ENCODE results near the gene ZNF326. TPM values are rescaled to one million over a fixed set of nuclear protein-coding genes. Genes with fewer than 3 reads are reported as not detected.
"Not testable (repeated sequence)": the region's sequence is repeated elsewhere in the genome, so short reads cannot be mapped to it uniquely, and the experiment has no call there.

Gene ZNF326
- total RNA-seq, 1 donor from 2014 or later: 19.2 TPM

GRCh38 chr1:89965193-89965768 is 29.6 kb upstream of the ZNF326 start:
- no peak for DNase-seq (ENCODE audit: low spot score)

- DNase-seq (ENCODE audit: low spot score): no peak
These were observed 28.3 kb upstream of the ZNF326 start for GRCh38 chr1:89966656-89967055.

- DNase-seq (ENCODE audit: low spot score): no peak
These were observed 23.3 kb upstream of the ZNF326 start for GRCh38 chr1:89971600-89971999.

GRCh38 chr1:89972024-89972423 is 22.9 kb upstream of the ZNF326 start:
- DNase-seq (ENCODE audit: low spot score): no peak

GRCh38 chr1:89973471-89974127 is 21.3 kb upstream of the ZNF326 start:
- DNase-seq (ENCODE audit: low spot score): no peak

- DNase-seq (ENCODE audit: low spot score): no peak
These were observed 20.7 kb upstream of the ZNF326 start for GRCh38 chr1:89974256-89974655.

DNA sequence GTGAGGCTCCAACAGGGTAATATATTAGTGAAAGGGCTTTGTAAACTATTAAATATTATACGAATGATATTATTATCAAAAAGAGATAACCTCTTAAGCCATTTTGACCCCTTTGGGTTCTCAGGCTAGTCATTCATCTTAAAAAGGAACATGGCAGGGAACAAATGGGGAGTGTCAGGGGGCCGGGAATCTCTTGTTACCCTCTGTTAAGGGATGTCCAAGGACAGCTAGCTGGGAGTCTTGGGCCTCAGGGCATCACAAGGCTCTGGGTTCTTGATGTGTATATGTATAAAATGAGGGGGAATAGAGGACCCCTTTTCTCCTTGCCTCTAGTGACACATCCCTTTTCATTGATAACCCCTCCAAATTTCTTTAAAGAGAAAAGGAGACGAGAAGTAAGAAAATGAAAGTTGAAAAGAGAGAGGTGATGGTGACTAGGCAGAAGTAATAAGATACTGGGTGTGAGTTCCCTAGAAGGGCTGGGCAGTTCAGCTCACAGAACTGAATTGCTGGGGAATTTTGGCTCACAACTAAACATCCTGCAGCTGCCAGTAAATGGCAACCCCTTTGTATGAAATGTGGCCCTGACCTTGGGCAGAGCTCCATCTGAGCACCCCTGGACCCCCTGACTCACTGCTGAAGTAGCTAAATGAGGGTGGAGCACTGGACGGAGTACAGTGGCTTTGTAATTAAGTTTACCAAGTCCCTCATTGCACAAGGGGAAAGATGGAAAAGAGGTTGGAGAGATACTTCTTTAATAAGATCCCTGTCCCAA is 20.0 kb upstream of the ZNF326 start:
- DNase-seq (ENCODE audit: low spot score): no peak

- DNase-seq (ENCODE audit: low spot score): no peak
These were observed 19.3 kb upstream of the ZNF326 start for GRCh38 chr1:89975540-89976125.

GRCh38 chr1:89978755-89979154 is 16.2 kb upstream of the ZNF326 start:
- DNase-seq (ENCODE audit: low spot score): no peak

DNA sequence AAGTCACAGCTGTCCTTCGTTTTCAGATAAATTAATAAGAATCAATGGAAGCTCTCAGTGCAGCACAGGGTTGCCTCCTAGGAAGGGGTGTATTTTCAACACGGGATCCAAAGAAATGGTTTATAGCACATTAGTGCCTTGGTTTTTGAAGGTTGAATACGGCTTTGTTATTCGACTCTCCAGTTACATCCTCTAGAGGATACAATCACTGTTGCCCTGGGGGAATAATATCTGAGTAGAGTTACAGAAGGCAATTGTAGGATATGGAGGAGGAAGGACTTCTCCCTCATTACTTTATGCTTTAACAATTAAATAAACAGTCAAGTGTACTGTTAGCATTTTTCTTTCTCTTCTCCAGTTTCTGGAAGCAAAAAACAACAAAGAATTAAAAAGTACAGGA is 14.3 kb upstream of the ZNF326 start:
- DNase-seq (ENCODE audit: low spot score): no peak

DNA sequence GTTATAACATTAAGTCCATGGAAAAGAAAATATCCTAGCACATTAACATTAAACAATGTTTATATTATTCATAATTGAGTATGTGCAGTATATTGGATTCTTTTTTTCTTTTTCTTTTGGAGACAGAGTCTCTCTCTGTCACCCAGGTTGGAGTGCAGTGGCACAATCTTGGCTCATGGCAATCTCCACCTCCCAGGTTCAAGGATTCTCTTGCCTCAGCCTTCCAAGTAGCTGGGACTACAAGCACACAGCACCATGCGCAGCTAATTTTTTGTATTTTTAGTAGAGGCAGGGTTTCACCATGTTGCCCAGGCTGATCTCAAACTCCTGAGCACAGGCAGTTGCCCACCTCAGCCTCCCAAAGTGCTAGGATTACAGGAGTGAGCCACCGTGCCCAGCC is 12.1 kb upstream of the ZNF326 start:
- DNase-seq (ENCODE audit: low spot score): not testable (repeated sequence)

- DNase-seq (ENCODE audit: low spot score): not testable (repeated sequence)
These were observed 10.3 kb upstream of the ZNF326 start for GRCh38 chr1:89984564-89985116.

DNA sequence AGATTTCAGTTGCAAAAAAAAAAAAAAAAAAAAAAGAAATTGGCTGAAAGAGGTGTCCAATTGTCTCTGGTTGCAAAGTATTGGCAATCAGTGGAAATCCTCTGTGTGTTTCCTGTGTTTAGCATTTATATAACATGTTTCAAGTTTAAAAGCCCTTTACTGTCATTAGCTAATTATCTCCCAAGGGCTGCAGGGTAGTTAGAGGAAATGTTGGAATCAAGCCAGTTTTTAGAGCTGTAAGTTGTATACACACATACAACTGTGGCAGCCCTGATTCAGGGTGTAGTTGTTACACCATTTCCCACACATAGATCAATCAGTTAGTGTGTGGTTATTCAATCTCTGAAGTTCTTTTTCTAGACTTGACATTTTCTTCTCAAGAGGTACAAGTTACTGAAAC is 8.9 kb upstream of the ZNF326 start:
- DNase-seq (ENCODE audit: low spot score): no peak

DNA sequence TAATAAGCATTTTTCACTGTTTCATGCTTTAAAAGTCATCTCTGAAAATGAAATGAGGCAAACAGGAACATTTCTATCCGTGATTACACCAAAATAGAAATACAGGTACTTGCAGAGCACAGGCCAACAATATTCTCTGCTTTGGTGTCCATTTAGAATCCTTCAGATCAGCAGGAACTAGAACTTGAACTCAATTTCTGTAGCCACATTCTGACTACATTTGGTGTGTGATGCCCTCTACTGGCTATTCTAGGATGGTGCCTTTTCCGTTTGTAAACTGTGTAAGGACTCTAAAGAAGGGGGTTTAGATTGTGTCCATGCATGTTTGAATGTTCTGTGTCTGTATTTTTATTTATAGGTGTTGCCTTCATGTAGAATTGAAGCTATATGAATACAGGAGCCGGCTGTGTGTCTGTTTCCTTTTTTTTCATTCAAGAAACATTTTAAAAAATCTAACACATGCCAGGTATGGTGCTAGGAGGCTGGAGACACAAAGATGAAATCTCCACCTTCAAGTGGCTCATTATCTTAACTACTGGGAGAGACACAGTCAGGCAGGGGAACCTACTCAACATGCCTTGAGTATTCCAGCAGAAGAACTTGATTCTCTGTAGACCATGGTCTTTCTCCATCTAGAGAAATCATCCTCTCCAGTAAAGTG is 7.6 kb upstream of the ZNF326 start:
- DNase-seq (ENCODE audit: low spot score): peak; percentile 73

GRCh38 chr1:89989099-89989498 is 5.8 kb upstream of the ZNF326 start:
- DNase-seq (ENCODE audit: low spot score): no peak

- peak; percentile 45 for DNase-seq (ENCODE audit: low spot score)
These were observed 5.1 kb upstream of the ZNF326 start for GRCh38 chr1:89989799-89990198.

DNA sequence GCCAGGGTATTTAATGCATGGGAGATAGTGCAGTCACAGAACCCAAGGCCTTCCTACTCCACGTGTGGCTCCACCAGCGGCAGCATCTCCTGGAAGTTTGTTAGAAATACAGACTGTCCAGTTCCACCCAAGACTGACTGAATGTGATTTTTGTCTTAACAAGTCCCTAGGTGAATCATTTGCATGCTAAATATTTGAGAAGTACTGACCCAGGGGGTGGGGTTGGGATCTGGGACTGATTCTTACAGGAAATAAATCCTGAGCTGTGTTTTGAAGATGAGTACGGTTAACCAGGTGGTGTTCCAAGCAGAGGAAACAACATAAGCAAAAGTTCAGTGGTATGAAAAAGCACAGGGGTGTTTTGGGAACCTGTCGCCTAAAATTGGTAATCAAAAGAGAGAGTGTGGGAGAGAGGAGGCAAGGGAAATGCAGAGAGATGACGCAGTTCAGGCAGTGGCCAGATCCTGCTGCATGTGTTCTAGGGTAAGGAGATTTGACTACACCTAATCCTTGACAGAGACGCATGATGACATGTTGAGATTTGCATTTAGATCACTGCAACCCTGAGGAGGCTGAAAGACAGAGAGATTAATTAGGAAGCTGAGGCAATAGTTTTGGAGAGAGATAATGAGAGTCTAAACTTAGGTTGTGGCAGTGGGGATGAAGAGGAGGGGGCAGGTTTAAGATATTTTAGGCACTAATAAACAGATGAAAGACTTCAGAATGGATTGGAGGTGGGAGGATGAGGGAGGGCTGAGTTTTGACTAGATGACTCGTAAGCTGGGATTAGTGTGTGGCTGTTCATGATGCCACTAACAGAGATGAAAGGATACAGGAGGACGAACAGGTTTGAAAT is 3.7 kb upstream of the ZNF326 start:
- no peak for DNase-seq (ENCODE audit: low spot score)

- no peak for DNase-seq (ENCODE audit: low spot score)
These were observed 1.4 kb upstream of the ZNF326 start for GRCh38 chr1:89993541-89993940.

- DNase-seq (ENCODE audit: low spot score): no peak
These were observed 592 bp upstream of the ZNF326 start for GRCh38 chr1:89994231-89994804.
